Embryonic facial prominence (tissue), 1 donor: Measurements from ENCODE around the gene CTF1.
"Not testable (repeated sequence)": the region's sequence is repeated elsewhere in the genome, so short reads cannot be mapped to it uniquely, and the experiment has no call there.

Experiments used
- DNase-seq: peaks from one replicate; pipeline ENCODE4 v3.0.0-alpha.2; 2016; ENCODE audit errors: extremely low spot score

The CTF1 gene

DNA sequence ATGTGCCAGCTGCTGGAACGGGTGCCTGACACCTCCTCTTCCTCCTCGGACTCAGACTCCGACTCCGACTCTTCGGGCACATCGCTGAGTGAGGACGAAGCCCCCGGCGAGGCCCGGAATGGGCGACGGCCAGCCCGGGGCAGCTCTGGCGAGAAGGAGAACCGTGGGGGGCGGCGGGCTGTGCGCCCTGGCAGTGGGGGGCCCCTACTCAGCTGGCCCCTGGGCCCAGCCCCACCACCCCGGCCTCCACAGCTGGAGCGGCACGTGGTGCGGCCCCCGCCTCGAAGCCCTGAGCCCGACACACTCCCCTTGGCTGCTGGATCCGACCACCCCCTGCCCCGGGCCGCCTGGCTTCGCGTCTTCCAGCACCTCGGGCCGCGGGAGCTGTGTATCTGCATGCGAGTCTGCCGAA, 33.8 kb downstream of the CTF1 start:
- no peak for DNase-seq

GRCh38 chr16:30931068-30931650, 34.7 kb downstream of the CTF1 start:
- DNase-seq = no peak

- no peak for DNase-seq
Observed at GRCh38 chr16:30934827-30935557, 38.6 kb downstream of the CTF1 start.

DNA sequence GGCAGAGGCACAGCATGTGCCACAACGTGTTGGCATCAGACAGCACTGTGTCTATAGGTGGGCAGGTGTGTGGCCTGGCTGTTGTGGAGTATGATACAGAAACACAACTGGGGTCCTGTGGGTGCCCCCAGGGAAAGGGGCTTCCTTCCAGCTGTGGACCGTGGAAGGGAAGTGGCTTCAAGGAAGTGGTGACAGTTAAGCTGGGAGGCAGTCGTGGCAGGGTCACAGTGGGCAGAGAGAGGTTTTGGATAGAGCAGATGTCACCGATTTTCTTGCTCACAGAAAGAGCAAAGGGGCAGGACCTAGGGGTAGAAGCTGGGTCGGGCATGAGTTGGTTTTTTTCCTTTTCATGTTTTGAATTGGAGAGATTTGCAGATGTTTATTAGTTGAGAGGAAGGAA, 41.3 kb downstream of the CTF1 start:
- no peak for DNase-seq

GRCh38 chr16:30939571-30939970, 43.2 kb downstream of the CTF1 start:
- DNase-seq = not testable (repeated sequence)

DNA sequence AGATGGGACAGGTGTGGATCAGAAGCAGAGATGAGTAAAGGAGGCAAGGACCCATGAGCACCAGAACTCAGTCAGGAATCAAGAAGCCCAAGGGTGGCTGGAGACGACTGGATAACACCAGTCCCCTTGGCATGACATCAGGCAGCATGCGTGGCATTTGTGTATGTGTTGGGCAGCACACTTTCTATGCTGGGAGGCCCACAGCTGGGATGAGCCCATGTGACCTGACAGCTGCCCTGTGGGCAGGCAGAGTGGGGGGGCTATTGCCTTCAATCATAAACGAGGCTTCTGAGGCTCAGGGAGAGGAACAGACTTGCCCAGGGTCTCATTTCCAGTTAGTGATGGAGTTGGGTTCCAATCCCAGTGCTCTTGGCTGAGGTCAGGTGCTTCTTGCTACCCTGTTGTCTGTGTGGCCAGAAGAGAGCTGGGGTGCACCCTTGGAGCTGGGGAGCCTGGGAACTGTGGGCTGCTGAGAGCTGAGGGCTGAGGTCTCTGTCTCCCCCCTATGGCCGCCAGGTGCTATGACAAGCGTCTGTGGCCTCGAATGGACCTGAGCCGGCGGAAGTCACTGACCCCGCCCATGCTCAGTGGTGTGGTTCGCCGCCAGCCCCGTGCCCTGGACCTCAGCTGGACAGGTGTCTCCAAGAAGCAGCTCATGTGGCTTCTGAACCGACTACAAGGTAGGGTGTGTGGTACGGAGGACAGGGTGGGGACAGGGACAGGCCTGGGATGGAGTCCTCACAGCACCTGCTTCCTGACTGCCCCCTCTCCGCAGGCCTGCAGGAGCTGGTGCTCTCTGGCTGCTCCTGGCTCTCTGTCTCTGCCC, 45.4 kb downstream of the CTF1 start:
- DNase-seq = no peak

GRCh38 chr16:30942426-30942806, 46.0 kb downstream of the CTF1 start:
- DNase-seq = no peak

GRCh38 chr16:30944352-30944751, 47.9 kb downstream of the CTF1 start:
- no peak for DNase-seq

DNA sequence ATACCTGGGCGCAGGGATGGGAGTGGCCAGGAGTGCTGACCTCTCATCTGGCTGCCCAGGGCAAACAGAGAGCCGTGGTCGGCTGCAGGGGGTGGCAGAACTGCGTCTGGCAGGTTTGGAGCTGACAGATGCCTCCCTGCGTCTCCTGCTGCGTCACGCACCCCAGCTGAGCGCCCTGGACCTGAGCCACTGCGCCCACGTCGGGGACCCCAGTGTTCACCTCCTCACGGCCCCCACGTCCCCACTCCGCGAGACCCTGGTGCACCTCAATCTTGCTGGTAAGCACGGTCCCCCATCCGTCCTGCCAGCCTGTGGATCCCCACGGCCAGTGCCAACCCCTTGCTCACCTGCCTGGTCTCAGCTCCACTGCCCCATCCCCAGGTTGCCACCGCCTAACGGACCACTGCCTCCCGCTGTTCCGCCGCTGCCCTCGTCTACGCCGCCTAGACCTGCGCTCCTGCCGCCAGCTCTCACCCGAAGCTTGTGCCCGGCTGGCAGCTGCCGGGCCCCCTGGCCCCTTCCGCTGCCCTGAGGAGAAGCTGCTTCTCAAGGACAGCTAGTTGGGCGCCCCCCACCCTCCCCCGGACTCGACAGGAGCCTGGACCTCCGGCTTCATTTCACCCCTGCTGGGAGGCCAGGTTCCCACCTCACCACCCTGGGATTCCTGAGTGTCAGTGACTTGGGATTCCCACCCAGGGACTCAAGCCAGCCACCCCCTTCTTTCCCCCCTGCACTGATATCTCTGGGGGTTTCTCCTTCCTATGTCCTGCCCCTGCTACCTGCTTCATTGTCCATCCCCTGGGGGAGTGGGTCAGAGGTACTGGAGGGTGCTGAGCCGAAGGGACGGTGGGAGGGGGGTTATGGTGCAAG, 50.5 kb downstream of the CTF1 start:
- no peak for DNase-seq

GRCh38 chr16:30947541-30947858, 51.1 kb downstream of the CTF1 start:
- no peak for DNase-seq

- DNase-seq = peak; percentile 99
Observed at GRCh38 chr16:30947859-30948666, 51.6 kb downstream of the CTF1 start.

- DNase-seq = peak; percentile 52
Observed at GRCh38 chr16:30948667-30949649, 52.5 kb downstream of the CTF1 start, which contains the start of gene ORAI3. ORAI3 (plus strand) TSS chr16:30949068; CDS start chr16:30949290, 222 bp downstream.

DNA sequence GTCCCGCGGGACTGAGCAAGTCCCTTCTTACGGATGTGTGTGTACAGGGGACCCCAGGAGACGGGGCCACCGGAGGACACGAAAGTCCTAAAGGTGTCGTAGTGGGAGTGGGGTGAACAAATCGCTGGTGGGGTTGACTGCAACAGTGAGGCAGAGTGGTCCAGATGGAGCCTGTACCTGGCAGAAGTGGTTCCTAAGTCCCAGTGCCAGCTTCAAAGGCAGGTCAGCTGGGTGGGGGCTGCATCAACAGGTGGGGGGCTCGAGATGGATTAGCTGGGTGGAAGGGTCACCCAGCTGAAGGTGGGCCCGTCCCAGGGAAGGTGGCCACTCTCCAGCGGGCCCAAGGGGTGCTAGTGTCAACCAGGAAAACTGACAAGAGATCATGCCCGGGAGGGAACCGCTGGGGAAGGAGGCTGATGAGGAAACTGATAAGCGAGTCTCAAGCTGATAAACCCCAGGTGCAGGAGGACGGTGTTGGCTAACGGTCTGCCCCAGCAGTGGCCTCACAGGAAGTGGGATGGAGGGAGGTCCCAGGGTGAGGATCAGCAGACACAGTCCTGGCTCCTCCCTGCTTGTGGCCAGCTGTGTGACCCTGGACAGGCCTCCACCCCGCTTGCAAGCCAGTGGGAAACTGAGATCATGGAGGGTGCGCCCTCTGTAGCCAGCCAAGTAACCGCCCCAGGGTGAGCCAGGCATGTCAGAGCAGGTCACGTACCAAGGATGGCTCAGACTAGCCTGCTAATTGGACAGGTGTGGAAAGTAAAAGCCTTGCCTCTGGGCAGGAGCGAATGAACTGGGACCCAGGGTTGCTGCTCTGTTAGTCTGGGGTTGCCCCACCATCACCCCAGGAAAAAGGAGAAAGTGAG, 53.5 kb downstream of the CTF1 start:
- no peak for DNase-seq

- no peak for DNase-seq
Observed at GRCh38 chr16:30950516-30951065, 54.2 kb downstream of the CTF1 start.

DNA sequence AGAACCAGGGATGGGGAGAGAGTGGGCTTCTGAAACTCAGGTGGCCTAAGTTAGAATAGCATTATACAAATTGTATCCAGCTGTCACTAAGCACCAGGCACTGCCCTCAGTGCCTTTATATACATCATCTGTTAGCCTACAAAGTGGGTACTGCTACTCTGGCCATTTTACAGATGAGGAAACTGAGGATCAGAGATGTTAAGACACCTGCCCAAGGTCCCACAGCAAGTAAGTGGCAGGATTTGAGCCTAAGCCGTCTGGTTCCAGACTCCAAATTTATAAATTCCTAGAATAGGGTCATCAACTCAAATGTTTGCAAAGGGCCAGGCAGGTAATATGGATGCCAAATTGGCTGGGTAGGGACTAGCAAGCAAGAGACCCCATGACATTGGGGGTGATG, 54.8 kb downstream of the CTF1 start:
- DNase-seq = no peak

DNA sequence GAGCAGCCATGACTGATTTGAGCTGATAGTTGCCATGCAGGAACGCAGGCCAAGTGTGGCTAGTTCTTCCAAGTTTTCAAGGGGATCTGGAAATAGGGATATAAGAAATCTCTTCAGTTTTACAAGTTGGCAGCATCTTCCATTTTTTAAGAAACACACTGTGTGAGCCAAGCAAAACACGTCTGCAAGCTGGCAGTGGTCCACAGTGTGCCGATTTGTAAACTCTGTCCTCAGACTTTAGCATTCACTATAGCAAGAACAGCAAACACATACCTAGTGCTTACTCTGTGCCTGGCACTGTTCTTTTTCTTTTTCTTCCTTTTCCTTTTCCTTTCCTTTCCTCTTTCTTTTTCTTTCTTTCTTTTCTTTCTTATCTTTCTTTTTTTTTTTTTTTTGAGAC, 55.3 kb downstream of the CTF1 start:
- no peak for DNase-seq

- DNase-seq = no peak
Observed at GRCh38 chr16:30953111-30953510, 56.7 kb downstream of the CTF1 start.
